GM23338 (cell line): Measurements from ENCODE around the gene DCUN1D2. TPM values are rescaled to one million over a fixed set of nuclear protein-coding genes. Genes with fewer than 3 reads are reported as not detected.
"Not testable (repeated sequence)": the region's sequence is repeated elsewhere in the genome, so short reads cannot be mapped to it uniquely, and the experiment has no call there.

Source experiments
- ATAC-seq: fragments of 200-7000 bp; cut with Tn5 transposase; 3 replicates; pipeline ENCODE4 v1.9.1; 2020
- DNase-seq: peaks from one replicate; pipeline ENCODE4 v3.0.0-alpha.2; 2015; ENCODE audit warnings: low spot score
- H2AFZ ChIP-seq: fragments of 200-600 bp; sonication (generic); 2 replicates; pipeline ENCODE4 v1.8.0; 2016; ENCODE audit warnings: antibody characterized with exemption, mild to moderate bottlenecking, moderate library complexity
- H3F3A ChIP-seq: fragments of 200-600 bp; sonication (generic); replicated peaks from 2 replicates; pipeline ENCODE4 v1.8.0; 2017; ENCODE audit warnings: antibody characterized with exemption, mixed run types, low read depth
- H3K27ac ChIP-seq: fragments of 200-600 bp; sonication (generic); 2 replicates; pipeline ENCODE4 v1.6.1; 2016; ENCODE audit warnings: low read depth
- H3K27me3 ChIP-seq: fragments of 200-600 bp; sonication (generic); 2 replicates; pipeline ENCODE4 v1.8.0; 2016; ENCODE audit warnings: mild to moderate bottlenecking, mixed run types, moderate library complexity; ENCODE audit not compliant: insufficient read depth
- H3K36me3 ChIP-seq: fragments of 200-600 bp; sonication (generic); 2 replicates; pipeline ENCODE4 v1.8.0; 2016; ENCODE audit warnings: mild to moderate bottlenecking; ENCODE audit not compliant: insufficient read depth
- H3K4me1 ChIP-seq: fragments of 200-600 bp; sonication (generic); 2 replicates; pipeline ENCODE4 v1.8.0; 2016; ENCODE audit warnings: mild to moderate bottlenecking, moderate library complexity; ENCODE audit not compliant: insufficient read depth
- H3K4me2 ChIP-seq: fragments of 200-600 bp; sonication (generic); 2 replicates; pipeline ENCODE4 v1.7.1; 2017; ENCODE audit warnings: mixed run types
- H3K4me3 ChIP-seq: fragments of 200-600 bp; sonication (generic); 2 replicates; pipeline ENCODE4 v1.6.1; 2016; ENCODE audit warnings: mixed run types
- H3K79me2 ChIP-seq: fragments of 200-600 bp; sonication (generic); replicated peaks from 2 replicates; pipeline ENCODE4 v1.8.0; 2017; ENCODE audit warnings: mild to moderate bottlenecking; ENCODE audit not compliant: insufficient read depth
- H3K9me2 ChIP-seq: fragments of 200-600 bp; sonication (generic); 2 replicates; pipeline ENCODE4 v1.8.0; 2017; ENCODE audit not compliant: insufficient read depth
- H4K20me1 ChIP-seq: fragments of 200-600 bp; sonication (generic); replicated peaks from 2 replicates; pipeline ENCODE4 v1.8.0; 2017; ENCODE audit warnings: mild to moderate bottlenecking; ENCODE audit not compliant: insufficient read depth
- H3K27ac Mint-ChIP-seq: 2 replicates; pipeline ENCODE4 v1.8.0; 2020; ENCODE audit warnings: inconsistent platforms, mild to moderate bottlenecking, moderate library complexity, mixed read lengths
- H3K27me3 Mint-ChIP-seq: 3 replicates; pipeline ENCODE4 v1.8.0; 2022; ENCODE audit warnings: low read depth, mild to moderate bottlenecking, moderate library complexity, mixed read lengths, inconsistent platforms; ENCODE audit not compliant: insufficient read depth, poor library complexity
- H3K36me3 Mint-ChIP-seq: 3 replicates; pipeline ENCODE4 v1.8.0; 2021; ENCODE audit warnings: low read depth, mild to moderate bottlenecking, inconsistent platforms, moderate library complexity, mixed read lengths
- H3K4me1 Mint-ChIP-seq: 3 replicates; pipeline ENCODE4 v1.8.0; 2020; ENCODE audit warnings: mild to moderate bottlenecking, inconsistent platforms, mixed read lengths
- H3K4me3 Mint-ChIP-seq: 3 replicates; pipeline ENCODE4 v1.8.0; 2021; ENCODE audit warnings: moderate library complexity, mild to moderate bottlenecking, inconsistent platforms, mixed read lengths
- H3K9me3 Mint-ChIP-seq: 3 replicates; pipeline ENCODE4 v1.8.0; 2020; ENCODE audit warnings: moderate library complexity, mild to moderate bottlenecking, inconsistent platforms, mixed read lengths
- CREB1 ChIP-seq: fragments of 250-450 bp; sonication (Bioruptor Pico); IDR thresholded peaks from 2 replicates; pipeline ENCODE4 v1.5.0; 2020; ENCODE audit warnings: low read depth, mild to moderate bottlenecking, moderate library complexity
- EZH2 ChIP-seq: fragments of 200-600 bp; sonication (generic); IDR thresholded peaks from one replicate; pipeline ENCODE4 v1.8.0; 2017; ENCODE audit warnings: antibody characterized with exemption, mild to moderate bottlenecking, low read depth; ENCODE audit not compliant: unreplicated experiment
- NANOG ChIP-seq: IDR thresholded peaks from 2 replicates; pipeline ENCODE4 v1.6.1; 2016; ENCODE audit warnings: antibody characterized with exemption, borderline replicate concordance
- POLR2AphosphoS5 ChIP-seq: IDR thresholded peaks from 2 replicates; pipeline ENCODE4 v1.6.1; 2016; ENCODE audit warnings: antibody characterized with exemption, low read depth
- STAT1 ChIP-seq: IDR thresholded peaks from one replicate; pipeline ENCODE4 v1.6.1; 2016; ENCODE audit warnings: antibody characterized with exemption; ENCODE audit not compliant: unreplicated experiment
- ZNF114 ChIP-seq: fragments of 250-450 bp; sonication (Bioruptor Pico); IDR thresholded peaks from 2 replicates; pipeline ENCODE4 v1.5.0; 2020; ENCODE audit warnings: mild to moderate bottlenecking, moderate library complexity
- ZNF331 ChIP-seq: fragments of 250-450 bp; sonication (Bioruptor Pico); IDR thresholded peaks from 2 replicates; pipeline ENCODE4 v1.5.0; 2020; ENCODE audit warnings: low read depth, mild to moderate bottlenecking, moderate library complexity
- polyA plus RNA-seq: library from polyadenylated mRNA; unstranded; fragments of >200 nt; fragmentation: Nextera tagmentation; extraction: Ambion mirVana; gene quantifications from 2 replicates; pipeline ENCODE4 v1.2.1, GENCODE V29; 2016
- total RNA-seq: library from RNA; depleted of rRNA; stranded (reverse); fragments of >200 nt; shearing (Covaris generic); gene quantifications from 2 replicates; pipeline ENCODE4 v1.2.3, GENCODE V29; 2014
- TF ChIP-seq, protein P1 (sequence below): fragments of 250-450 bp; sonication (Bioruptor Pico); IDR thresholded peaks from 2 replicates; pipeline ENCODE4 v1.5.0; 2020; ENCODE audit warnings: mild to moderate bottlenecking, moderate library complexity
- TF ChIP-seq, protein P2 (sequence below), 2 experiments: fragments of 200-600 bp in 1 of 2; sonication (generic) in 1 of 2; conservative IDR thresholded peaks; 2 replicates each; pipeline versions ENCODE4 v1.5.1 to v1.6.1; 2016 to 2017; ENCODE audit warnings: antibody characterized with exemption in 2 of 2, low read depth in 2 of 2, mild to moderate bottlenecking in 2 of 2, moderate library complexity in 1 of 2

Gene DCUN1D2
- total and polyA plus RNA-seq, 2 experiments from 2014 or later: 12.3 to 38.0 TPM

- TF ChIP-seq, protein P1, sequence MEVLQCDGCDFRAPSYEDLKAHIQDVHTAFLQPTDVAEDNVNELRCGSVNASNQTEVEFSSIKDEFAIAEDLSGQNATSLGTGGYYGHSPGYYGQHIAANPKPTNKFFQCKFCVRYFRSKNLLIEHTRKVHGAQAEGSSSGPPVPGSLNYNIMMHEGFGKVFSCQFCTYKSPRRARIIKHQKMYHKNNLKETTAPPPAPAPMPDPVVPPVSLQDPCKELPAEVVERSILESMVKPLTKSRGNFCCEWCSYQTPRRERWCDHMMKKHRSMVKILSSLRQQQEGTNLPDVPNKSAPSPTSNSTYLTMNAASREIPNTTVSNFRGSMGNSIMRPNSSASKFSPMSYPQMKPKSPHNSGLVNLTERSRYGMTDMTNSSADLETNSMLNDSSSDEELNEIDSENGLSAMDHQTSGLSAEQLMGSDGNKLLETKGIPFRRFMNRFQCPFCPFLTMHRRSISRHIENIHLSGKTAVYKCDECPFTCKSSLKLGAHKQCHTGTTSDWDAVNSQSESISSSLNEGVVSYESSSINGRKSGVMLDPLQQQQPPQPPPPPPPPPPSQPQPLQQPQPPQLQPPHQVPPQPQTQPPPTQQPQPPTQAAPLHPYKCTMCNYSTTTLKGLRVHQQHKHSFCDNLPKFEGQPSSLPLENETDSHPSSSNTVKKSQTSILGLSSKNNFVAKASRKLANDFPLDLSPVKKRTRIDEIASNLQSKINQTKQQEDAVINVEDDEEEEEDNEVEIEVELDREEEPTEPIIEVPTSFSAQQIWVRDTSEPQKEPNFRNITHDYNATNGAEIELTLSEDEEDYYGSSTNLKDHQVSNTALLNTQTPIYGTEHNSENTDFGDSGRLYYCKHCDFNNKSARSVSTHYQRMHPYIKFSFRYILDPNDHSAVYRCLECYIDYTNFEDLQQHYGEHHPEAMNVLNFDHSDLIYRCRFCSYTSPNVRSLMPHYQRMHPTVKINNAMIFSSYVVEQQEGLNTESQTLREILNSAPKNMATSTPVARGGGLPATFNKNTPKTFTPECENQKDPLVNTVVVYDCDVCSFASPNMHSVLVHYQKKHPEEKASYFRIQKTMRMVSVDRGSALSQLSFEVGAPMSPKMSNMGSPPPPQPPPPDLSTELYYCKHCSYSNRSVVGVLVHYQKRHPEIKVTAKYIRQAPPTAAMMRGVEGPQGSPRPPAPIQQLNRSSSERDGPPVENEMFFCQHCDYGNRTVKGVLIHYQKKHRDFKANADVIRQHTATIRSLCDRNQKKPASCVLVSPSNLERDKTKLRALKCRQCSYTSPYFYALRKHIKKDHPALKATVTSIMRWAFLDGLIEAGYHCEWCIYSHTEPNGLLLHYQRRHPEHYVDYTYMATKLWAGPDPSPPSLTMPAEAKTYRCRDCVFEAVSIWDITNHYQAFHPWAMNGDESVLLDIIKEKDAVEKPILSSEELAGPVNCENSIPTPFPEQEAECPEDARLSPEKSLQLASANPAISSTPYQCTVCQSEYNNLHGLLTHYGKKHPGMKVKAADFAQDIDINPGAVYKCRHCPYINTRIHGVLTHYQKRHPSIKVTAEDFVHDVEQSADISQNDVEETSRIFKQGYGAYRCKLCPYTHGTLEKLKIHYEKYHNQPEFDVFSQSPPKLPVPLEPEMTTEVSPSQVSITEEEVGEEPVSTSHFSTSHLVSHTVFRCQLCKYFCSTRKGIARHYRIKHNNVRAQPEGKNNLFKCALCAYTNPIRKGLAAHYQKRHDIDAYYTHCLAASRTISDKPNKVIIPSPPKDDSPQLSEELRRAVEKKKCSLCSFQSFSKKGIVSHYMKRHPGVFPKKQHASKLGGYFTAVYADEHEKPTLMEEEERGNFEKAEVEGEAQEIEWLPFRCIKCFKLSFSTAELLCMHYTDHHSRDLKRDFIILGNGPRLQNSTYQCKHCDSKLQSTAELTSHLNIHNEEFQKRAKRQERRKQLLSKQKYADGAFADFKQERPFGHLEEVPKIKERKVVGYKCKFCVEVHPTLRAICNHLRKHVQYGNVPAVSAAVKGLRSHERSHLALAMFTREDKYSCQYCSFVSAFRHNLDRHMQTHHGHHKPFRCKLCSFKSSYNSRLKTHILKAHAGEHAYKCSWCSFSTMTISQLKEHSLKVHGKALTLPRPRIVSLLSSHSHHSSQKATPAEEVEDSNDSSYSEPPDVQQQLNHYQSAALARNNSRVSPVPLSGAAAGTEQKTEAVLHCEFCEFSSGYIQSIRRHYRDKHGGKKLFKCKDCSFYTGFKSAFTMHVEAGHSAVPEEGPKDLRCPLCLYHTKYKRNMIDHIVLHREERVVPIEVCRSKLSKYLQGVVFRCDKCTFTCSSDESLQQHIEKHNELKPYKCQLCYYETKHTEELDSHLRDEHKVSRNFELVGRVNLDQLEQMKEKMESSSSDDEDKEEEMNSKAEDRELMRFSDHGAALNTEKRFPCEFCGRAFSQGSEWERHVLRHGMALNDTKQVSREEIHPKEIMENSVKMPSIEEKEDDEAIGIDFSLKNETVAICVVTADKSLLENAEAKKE (CRISPR knock-in tag): no peak
- no peak for TF ChIP-seq EZH2
Measured at GRCh38 chr13:113527272-113527958, 36.9 kb upstream of the DCUN1D2 start (continued).

GRCh38 chr13:113526466-113527220 lies 36.1 kb upstream of the DCUN1D2 start:
- Mint-ChIP-seq H3K4me3 (no peak overlapping the region), H3K36me3 (peaks cover 29% of the 10 kb centered on the region), H3K9me3 (no peaks in the 10 kb centered on the region), H3K27ac (no peak overlapping the region), H3K27me3 (no peaks in the 10 kb centered on the region), H3K4me1 (peaks cover 6% of the 10 kb centered on the region)
- no peak overlapping the region for H3K27ac ChIP-seq
- 0 out of 2 replicates have a peak, but pooled peaks cover under 1% of the 10 kb centered on the region for H3F3A ChIP-seq
- H4K20me1 ChIP-seq: peaks cover 23% of the 10 kb centered on the region
- no peaks in the 10 kb centered on the region for H3K27me3 ChIP-seq
- H3K9me2 ChIP-seq: no peaks in the 10 kb centered on the region
- TF ChIP-seq POLR2AphosphoS5 (no peak), EZH2 (no peak), ZNF331 (no peak), STAT1 (no peak), ZNF114 (CRISPR knock-in tag) (no peak), NANOG (no peak), CREB1 (no peak)
- TF ChIP-seq, protein P2, sequence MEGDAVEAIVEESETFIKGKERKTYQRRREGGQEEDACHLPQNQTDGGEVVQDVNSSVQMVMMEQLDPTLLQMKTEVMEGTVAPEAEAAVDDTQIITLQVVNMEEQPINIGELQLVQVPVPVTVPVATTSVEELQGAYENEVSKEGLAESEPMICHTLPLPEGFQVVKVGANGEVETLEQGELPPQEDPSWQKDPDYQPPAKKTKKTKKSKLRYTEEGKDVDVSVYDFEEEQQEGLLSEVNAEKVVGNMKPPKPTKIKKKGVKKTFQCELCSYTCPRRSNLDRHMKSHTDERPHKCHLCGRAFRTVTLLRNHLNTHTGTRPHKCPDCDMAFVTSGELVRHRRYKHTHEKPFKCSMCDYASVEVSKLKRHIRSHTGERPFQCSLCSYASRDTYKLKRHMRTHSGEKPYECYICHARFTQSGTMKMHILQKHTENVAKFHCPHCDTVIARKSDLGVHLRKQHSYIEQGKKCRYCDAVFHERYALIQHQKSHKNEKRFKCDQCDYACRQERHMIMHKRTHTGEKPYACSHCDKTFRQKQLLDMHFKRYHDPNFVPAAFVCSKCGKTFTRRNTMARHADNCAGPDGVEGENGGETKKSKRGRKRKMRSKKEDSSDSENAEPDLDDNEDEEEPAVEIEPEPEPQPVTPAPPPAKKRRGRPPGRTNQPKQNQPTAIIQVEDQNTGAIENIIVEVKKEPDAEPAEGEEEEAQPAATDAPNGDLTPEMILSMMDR (conservative IDR thresholded peaks at IDR 0.05; ENCODE audit: low read depth in 2 of 2): no peak
- DNase-seq (no peak), ATAC-seq (no peak)
- no peaks in the 10 kb centered on the region for H3K4me1 ChIP-seq
- H3K4me2 ChIP-seq: no peak overlapping the region
- H2AFZ ChIP-seq: no peak overlapping the region
- peaks cover 13% of the 10 kb centered on the region; the same call in 1 of the 2 replicates for H3K79me2 ChIP-seq
- no peak overlapping the region for H3K4me3 ChIP-seq
- peaks cover 7% of the 10 kb centered on the region; the same call in 1 of the 2 replicates for H3K36me3 ChIP-seq

DNA sequence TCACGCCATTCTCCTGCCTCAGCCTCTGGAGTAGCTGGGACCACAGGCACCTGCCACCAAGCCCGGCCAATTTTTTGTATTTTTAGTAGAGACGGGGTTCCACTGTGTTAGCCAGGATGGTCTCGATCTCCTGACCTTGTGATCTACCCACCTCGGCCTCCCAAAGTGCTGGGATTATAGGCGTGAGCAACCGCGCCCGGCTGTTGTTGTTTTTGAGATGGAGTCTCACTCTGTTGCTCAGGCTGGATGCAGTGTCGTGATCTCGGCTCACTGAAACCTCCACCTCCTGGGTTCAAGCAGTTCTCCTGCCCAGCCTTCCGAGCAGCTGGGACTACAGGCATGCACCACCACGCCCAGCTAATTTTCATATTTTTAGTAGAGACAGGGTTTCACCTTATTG lies 31.9 kb upstream of the DCUN1D2 start:
- not testable (repeated sequence) for H3K27me3 ChIP-seq, H3K9me2 ChIP-seq, H2AFZ ChIP-seq, H3K4me1 Mint-ChIP-seq, H3K4me1 ChIP-seq, H3F3A ChIP-seq, ATAC-seq, H3K9me3 Mint-ChIP-seq, H3K4me3 Mint-ChIP-seq, H3K4me3 ChIP-seq, H3K27ac ChIP-seq, H3K36me3 ChIP-seq, H3K4me2 ChIP-seq, H3K27me3 Mint-ChIP-seq, DNase-seq, H3K27ac Mint-ChIP-seq
- H4K20me1 ChIP-seq: peaks cover 18% of the 10 kb centered on the region
- H3K36me3 Mint-ChIP-seq: peaks cover 26% of the 10 kb centered on the region
- peaks cover 13% of the 10 kb centered on the region; the same call in 1 of the 2 replicates for H3K79me2 ChIP-seq
